CD4-positive, alpha-beta T cell treated with Interleukin-21 for 1 hour (primary cell): ENCODE results near the gene OR52L1.
"Not testable (repeated sequence)": the region's sequence is repeated elsewhere in the genome, so short reads cannot be mapped to it uniquely, and the experiment has no call there.

Source experiments
- DNase-seq: peaks from one replicate; pipeline ENCODE4 v3.0.0-alpha.2; 2020

OR52L1 gene

DNA sequence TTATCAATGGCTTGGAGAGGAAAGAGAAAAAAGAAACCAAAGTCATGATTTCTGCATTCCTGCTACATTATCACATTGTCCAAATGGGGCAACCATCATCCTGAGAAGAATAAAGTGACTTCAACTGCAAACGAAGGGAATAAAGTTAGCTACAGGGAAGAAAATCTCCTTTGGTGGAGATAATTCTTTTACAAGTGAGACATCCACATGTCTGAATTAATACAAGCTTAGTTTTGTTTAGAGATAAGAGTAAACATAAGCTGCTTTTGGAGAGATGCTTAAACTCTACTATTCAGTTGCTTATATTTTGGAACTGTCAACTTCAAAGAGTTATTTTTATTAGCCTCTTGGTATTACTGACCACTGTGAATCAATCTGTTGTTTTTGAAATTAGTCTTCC lies at the start of gene OR52L1:
OR52L1 (minus strand) TSS at position 101 of the 400 bp plus-strand sequence; CDS start at position 46, 55 bp downstream.
- DNase-seq = no peak

GRCh38 chr11:6030708-6031405 lies 44.1 kb upstream of the OR52L1 start, which contains the start of gene OR56A1:
Gene OR56A1 (minus strand): TSS chr11:6030758. CDS start chr11:6027692, 3,066 bp downstream.
- DNase-seq = no peak

- no peak for DNase-seq
Measured at GRCh38 chr11:6027501-6027900, 40.7 kb upstream of the OR52L1 start.

GRCh38 chr11:6025056-6025455 lies 38.3 kb upstream of the OR52L1 start:
- DNase-seq = no peak

GRCh38 chr11:6022956-6023355 lies 36.2 kb upstream of the OR52L1 start:
- peak; percentile 49 for DNase-seq

DNA sequence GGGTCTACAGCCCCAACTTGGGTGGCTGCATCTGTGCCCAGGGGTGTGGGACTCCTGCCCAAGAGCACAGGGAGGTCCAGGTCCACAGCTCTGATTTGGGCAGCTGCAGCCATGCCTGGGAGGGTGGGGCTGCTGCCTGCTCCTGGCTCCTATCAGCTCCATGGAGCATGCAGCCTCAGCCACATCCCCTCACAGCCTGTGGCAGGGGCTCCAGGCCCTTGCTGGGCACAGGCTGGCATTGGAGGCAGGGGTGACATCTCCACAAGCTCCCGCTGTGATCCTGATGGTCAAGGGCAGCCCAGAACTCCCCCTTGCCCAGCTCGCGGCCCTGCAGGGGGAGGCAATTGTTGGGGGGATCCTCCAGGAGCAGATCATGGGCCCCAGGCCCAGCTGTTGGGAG lies 26.3 kb upstream of the OR52L1 start:
- no peak for DNase-seq

- no peak for DNase-seq
Measured at GRCh38 chr11:6012035-6012668, 25.4 kb upstream of the OR52L1 start.

DNA sequence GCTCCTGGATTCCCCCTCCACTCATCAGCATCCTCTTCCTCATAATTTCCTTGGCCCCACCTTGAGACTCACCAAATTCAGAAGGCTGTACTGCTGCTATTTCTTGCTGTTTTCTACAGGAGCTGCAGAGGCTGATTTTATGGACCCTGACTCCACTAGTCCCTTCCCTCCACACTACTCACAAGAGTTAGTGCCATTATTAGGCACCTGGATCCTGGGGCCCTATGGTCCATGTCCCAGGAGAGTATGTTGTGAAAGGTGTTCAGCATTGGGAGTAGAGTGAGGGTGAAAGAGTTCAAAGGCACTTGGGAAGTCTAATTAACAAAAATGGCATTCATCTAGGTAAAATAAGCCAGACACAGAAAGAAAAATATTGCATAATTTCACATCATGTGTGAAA lies 20.1 kb upstream of the OR52L1 start, which contains the start of gene OR56A4:
OR56A4 (minus strand) TSS at position 101 of the 400 bp plus-strand sequence. CDS start 3,954 bp downstream, outside the sequence.
- no peak for DNase-seq

- DNase-seq = no peak
Measured at GRCh38 chr11:6006395-6006794, 19.6 kb upstream of the OR52L1 start.

GRCh38 chr11:6002202-6002699 lies 15.5 kb upstream of the OR52L1 start:
- DNase-seq = no peak

GRCh38 chr11:5994791-5995190 lies 8.0 kb upstream of the OR52L1 start:
- DNase-seq = no peak

GRCh38 chr11:5992604-5993251 lies 5.9 kb upstream of the OR52L1 start:
- DNase-seq = no peak

- no peak for DNase-seq
Measured at GRCh38 chr11:5992150-5992549, 5.4 kb upstream of the OR52L1 start.

DNA sequence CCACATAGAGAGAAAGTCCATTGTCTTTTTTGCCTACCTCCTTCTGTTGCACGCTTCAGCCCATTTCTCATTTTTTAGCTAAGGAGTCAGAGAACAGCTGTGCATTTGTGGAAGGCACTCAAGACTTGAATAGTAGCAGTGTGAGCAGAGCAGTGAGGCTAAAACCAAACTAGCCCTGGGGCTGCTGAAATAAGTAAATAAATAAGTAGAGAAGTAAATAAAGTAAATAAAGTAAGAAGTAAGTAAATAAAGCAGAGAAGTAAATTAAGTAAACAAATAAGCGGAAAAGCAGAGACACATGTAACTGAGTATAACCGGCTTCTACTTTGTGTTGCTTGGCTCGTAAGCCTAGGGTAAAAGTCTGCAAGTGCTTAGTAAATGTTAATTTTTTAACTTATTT lies 2.4 kb upstream of the OR52L1 start:
- DNase-seq = no peak

- DNase-seq = no peak
Measured at GRCh38 chr11:5983443-5983842, 3.3 kb downstream of the OR52L1 start.

DNA sequence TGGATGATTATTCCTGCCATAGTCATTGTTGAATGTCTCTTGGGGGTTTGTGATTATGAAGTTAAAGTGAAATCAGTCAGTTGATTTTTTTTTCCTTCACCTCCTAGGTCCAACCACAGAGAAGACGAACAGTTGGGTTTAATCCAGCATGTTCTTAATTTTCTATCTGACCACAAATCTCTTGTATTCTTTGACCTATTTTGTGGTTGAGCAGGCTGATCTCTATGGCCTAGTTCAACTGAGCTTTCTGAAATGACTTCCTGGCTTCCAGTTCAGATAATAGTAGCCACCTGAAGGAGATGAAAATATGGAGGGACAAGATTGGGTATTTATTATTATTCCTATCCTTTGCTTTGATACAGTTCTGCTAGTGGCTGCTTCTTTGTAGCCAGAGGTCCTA lies 13.3 kb downstream of the OR52L1 start:
- DNase-seq = no peak

- DNase-seq = no peak
Measured at GRCh38 chr11:5968394-5968793, 18.4 kb downstream of the OR52L1 start, which contains the start of gene OR56A5. Gene OR56A5 (minus strand): TSS chr11:5968494. CDS start chr11:5968494, 0 bp downstream.

DNA sequence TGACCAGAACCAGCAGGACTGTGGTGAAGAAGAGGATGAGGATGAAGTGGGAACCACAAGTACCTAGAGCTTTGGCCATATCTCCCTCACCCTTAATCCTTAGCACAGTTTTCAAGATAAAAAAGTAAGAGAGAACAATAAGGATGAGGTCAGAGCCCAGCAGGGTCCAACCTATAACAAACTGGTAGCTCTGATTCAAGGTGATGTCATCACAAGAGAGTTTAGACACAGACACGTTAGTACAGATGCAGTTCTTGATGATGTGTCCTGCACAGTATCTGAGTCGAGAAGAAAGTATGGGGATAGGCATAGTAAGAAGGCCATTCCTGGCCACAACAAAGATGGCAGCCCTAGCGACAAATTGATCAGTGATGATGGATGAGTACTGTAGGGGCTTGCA lies 19.1 kb downstream of the OR52L1 start:
- no peak for DNase-seq

DNA sequence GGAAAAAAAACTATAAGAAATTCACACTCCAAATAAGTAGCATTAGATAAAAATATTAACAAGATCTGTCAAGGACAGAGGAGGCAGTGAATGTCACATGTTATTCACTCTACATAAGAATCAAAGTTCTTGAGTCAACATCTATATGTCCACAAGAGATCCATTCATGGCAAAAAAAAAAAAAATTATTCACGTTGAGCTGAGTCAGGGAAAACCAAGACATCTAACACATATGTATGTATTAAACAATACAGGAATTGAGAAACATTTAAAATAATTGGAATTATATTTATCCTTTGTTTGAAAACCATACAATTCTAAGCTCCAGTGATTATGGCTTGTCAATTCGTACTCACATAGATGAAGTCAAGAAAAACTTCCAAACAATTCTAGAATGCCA lies 19.8 kb downstream of the OR52L1 start:
- no peak for DNase-seq

- not testable (repeated sequence) for DNase-seq
Measured at GRCh38 chr11:5960704-5961320, 26.0 kb downstream of the OR52L1 start.

GRCh38 chr11:5955586-5955985 lies 31.2 kb downstream of the OR52L1 start:
- DNase-seq = no peak

DNA sequence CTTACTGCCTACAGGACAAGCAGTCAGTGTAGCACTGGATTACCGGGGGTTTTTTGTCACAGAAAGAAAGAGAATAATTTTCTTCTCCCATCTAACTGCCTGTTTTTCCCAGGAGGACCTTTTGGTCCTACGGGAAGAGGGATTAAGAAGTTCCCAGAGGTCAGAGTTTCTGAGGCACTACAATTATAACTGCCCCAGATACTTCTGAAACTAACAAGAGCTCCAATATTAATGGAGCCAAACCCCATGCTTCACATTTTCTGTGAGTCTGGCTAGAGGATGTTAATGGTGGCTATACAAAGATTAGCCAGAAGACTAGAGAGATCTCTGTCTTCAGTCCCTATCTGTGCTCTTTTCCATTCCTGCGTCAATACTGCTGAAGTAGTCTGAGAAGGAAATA lies 44.8 kb downstream of the OR52L1 start, which contains the start of gene OR56A3:
OR56A3 (plus strand) TSS at position 301 of the 400 bp plus-strand sequence. CDS start 5,096 bp downstream, outside the sequence.
- no peak for DNase-seq

- DNase-seq = no peak
Measured at GRCh38 chr11:5940748-5941147, 46.0 kb downstream of the OR52L1 start.
